ENCODE data around the gene THRB.
A peak's percentile ranks its signal among the peaks of the same experiment; 100 is the strongest.

Gene THRB

GRCh38 chr3:24255414-24255813, 239.2 kb downstream of the THRB start:
- no peak for DNase-seq

GRCh38 chr3:24254649-24255048, 240.0 kb downstream of the THRB start:
- no peak for DNase-seq

GRCh38 chr3:24253336-24253735, 241.3 kb downstream of the THRB start:
- DNase-seq: no peak

- no peak for DNase-seq
Measured at GRCh38 chr3:24249523-24249922, 245.1 kb downstream of the THRB start.

- no peak for DNase-seq
Measured at GRCh38 chr3:24245056-24245455, 249.6 kb downstream of the THRB start.

GRCh38 chr3:24244491-24244890, 250.2 kb downstream of the THRB start:
- no peak for DNase-seq

- no peak for DNase-seq
Measured at GRCh38 chr3:24242012-24242698, 252.5 kb downstream of the THRB start.

- DNase-seq: no peak
Measured at GRCh38 chr3:24240306-24240705, 254.3 kb downstream of the THRB start.

- peak; percentile 84 for DNase-seq
Measured at GRCh38 chr3:24237971-24238706, 256.5 kb downstream of the THRB start.

GRCh38 chr3:24235121-24235520, 259.5 kb downstream of the THRB start:
- no peak for DNase-seq

GRCh38 chr3:24232784-24233183, 261.9 kb downstream of the THRB start:
- DNase-seq: no peak

- DNase-seq: no peak
Measured at GRCh38 chr3:24229468-24230221, 265.0 kb downstream of the THRB start.

- no peak for DNase-seq
Measured at GRCh38 chr3:24227635-24228034, 267.0 kb downstream of the THRB start.

- DNase-seq: no peak
Measured at GRCh38 chr3:24226397-24226796, 268.3 kb downstream of the THRB start.

- DNase-seq: no peak
Measured at GRCh38 chr3:24225385-24225950, 269.2 kb downstream of the THRB start.

GRCh38 chr3:24224666-24225384, 269.8 kb downstream of the THRB start:
- no peak for DNase-seq

- DNase-seq: peak; percentile 89
Measured at GRCh38 chr3:24222165-24222805, 272.4 kb downstream of the THRB start.

- peak; percentile 97 for DNase-seq
Measured at GRCh38 chr3:24220859-24221657, 273.6 kb downstream of the THRB start.

GRCh38 chr3:24215502-24215901, 279.1 kb downstream of the THRB start:
- DNase-seq: no peak

- no peak for DNase-seq
Measured at GRCh38 chr3:24211381-24211780, 283.3 kb downstream of the THRB start.

- DNase-seq: no peak
Measured at GRCh38 chr3:24202071-24202470, 292.6 kb downstream of the THRB start.

All from islet precursor cell (in vitro differentiated cells).